RWPE2 (cell line): ENCODE results near the gene MAP3K5.
A peak's percentile ranks its signal among the peaks of the same experiment; 100 is the strongest.

Experiments
- ATAC-seq: fragments of 200-7000 bp; cut with Tn5 transposase; 3 replicates; pipeline ENCODE4 v1.9.1; 2021; ENCODE audit warnings: low read depth
- DNase-seq: peaks from one replicate; pipeline ENCODE4 v3.0.0-alpha.2; 2020; ENCODE audit warnings: low spot score
- H3K27ac ChIP-seq: fragments of 450-650 bp; 2 replicates; pipeline ENCODE4 v1.5.1; 2017; ENCODE audit warnings: mild to moderate bottlenecking; ENCODE audit not compliant: poor library complexity, severe bottlenecking
- H3K27me3 ChIP-seq: fragments of 250-450 bp; sonication (Bioruptor Pico); 2 replicates; pipeline ENCODE4 v1.5.1; 2021; ENCODE audit warnings: mild to moderate bottlenecking, moderate library complexity; ENCODE audit not compliant: insufficient read depth, poor library complexity, severe bottlenecking
- H3K36me3 ChIP-seq: fragments of 250-450 bp; sonication (Bioruptor Pico); 2 replicates; pipeline ENCODE4 v1.5.1; 2020; ENCODE audit warnings: low read depth, mild to moderate bottlenecking, moderate library complexity
- H3K4me1 ChIP-seq: fragments of 250-450 bp; sonication (Bioruptor Pico); 2 replicates; pipeline ENCODE4 v1.5.1; 2021; ENCODE audit warnings: mild to moderate bottlenecking, moderate library complexity; ENCODE audit not compliant: insufficient read depth, poor library complexity, severe bottlenecking
- H3K4me3 ChIP-seq: fragments of 250-450 bp; sonication (Bioruptor Pico); 2 replicates; pipeline ENCODE4 v1.5.1; 2021; ENCODE audit warnings: mild to moderate bottlenecking, moderate library complexity; ENCODE audit not compliant: severe bottlenecking
- H3K9me3 ChIP-seq: fragments of 250-450 bp; sonication (Bioruptor Pico); 2 replicates; pipeline ENCODE4 v1.5.1; 2021; ENCODE audit warnings: mild to moderate bottlenecking, moderate library complexity; ENCODE audit not compliant: severe bottlenecking
- TF ChIP-seq, protein P1 (sequence below): fragments of 450-650 bp; IDR thresholded peaks from one replicate; pipeline ENCODE4 v1.5.1; 2017; ENCODE audit warnings: mild to moderate bottlenecking, moderate library complexity; ENCODE audit not compliant: poor library complexity, severe bottlenecking

MAP3K5 gene

DNA sequence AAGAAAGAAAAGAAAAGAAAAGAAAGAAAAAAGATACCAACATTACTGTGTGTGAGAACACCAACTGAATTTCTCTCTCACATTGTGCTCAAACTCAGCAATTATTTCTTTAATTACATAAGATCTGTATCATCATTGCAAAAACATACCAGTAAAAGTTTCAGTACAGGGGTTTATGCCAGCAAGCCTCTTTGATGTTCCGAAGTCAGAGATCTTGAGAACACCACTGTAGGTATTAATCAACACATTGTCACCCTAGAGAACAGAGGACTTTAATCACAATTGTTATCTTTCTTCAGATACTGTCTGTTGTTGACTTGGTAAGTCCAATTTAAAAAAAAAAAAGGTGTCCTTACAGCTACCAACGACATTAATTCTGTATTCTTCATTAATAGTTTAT, 181.1 kb downstream of the MAP3K5 start:
- H3K27me3 ChIP-seq, result no peaks in the 10 kb centered on the region
- no peaks in the 10 kb centered on the region for H3K36me3 ChIP-seq
- DNase-seq, result no peak
- no peak overlapping the region for H3K4me3 ChIP-seq
- peak overlapping the region; percentile 75 for H3K27ac ChIP-seq
- no peaks in the 10 kb centered on the region for H3K9me3 ChIP-seq
- peaks cover 38% of the 10 kb centered on the region for H3K4me1 ChIP-seq
- ATAC-seq, result no peak
- TF ChIP-seq, protein P1, sequence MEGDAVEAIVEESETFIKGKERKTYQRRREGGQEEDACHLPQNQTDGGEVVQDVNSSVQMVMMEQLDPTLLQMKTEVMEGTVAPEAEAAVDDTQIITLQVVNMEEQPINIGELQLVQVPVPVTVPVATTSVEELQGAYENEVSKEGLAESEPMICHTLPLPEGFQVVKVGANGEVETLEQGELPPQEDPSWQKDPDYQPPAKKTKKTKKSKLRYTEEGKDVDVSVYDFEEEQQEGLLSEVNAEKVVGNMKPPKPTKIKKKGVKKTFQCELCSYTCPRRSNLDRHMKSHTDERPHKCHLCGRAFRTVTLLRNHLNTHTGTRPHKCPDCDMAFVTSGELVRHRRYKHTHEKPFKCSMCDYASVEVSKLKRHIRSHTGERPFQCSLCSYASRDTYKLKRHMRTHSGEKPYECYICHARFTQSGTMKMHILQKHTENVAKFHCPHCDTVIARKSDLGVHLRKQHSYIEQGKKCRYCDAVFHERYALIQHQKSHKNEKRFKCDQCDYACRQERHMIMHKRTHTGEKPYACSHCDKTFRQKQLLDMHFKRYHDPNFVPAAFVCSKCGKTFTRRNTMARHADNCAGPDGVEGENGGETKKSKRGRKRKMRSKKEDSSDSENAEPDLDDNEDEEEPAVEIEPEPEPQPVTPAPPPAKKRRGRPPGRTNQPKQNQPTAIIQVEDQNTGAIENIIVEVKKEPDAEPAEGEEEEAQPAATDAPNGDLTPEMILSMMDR, result no peak

DNA sequence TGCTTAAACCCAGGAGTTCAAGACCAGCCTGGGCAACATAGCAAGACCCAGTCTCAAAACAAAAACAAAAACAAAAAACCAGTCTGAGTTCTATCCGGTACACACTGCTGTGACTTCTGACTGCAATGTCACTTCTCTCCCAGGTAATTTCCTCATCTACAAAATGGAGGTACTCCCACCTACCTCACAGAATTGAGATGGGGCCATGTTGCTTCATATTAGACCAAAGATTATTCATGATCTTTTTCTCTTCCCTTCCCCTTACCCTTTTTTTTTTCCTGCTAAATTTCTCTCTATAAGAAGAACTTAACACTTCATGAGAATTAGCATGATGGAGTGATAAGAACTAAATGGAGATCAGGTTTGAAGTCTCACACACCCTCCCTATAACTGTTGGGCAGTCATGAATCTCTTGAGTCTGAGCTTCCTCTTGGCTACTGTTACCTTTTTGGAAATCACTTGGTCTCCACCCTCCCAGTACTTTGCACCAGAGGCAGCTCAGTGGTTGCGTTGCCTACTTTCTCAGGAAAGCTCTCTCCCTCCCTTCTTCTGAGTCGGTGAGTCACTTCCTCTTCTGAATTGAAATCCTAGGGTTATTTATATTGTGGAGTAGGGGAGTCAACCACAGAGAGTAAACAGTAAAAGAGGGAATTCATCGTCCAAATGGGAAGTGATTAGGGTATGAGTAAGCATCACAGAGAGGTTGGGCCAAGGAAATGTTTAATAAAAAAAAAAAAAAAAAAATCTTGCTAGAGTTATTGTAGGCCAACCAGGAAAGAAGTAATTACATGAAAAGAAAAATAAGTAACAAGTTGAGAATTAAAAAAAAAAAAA, 182.2 kb downstream of the MAP3K5 start:
- no peak overlapping the region for H3K4me3 ChIP-seq
- TF ChIP-seq, protein P1, result no peak
- peaks cover 38% of the 10 kb centered on the region for H3K4me1 ChIP-seq
- no peaks in the 10 kb centered on the region for H3K27me3 ChIP-seq
- DNase-seq (peak; percentile 81), ATAC-seq (peak; percentile 96)
- peak overlapping the region; percentile 75 for H3K27ac ChIP-seq
- no peaks in the 10 kb centered on the region for H3K9me3 ChIP-seq
- H3K36me3 ChIP-seq, result no peaks in the 10 kb centered on the region

DNA sequence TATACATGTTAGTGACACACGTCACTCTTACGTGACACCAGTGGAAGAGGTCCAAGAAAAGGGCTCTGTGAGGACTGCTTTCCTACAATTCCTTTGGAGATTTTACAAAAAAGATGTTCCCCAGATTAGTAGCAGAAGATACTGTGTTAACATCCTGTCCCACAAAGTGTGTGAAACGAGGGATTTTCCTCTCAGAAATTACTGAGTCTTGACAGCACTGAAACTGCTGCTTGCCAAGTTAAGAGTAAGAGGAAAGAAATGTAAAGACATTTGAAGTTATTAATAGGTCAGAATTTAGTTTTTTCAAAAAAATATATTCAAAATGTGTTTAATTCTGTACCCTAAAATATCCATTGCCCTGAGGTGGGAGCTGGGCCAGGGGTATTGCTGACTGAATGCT, 183.3 kb downstream of the MAP3K5 start:
- peak; percentile 22; the same call in 1 of the 3 replicates for ATAC-seq
- H3K9me3 ChIP-seq, result no peaks in the 10 kb centered on the region
- no peak overlapping the region for H3K4me3 ChIP-seq
- no peak for DNase-seq
- no peaks in the 10 kb centered on the region for H3K27me3 ChIP-seq
- H3K27ac ChIP-seq, result peak overlapping the region; percentile 75
- peaks cover 38% of the 10 kb centered on the region for H3K4me1 ChIP-seq
- no peaks in the 10 kb centered on the region for H3K36me3 ChIP-seq
- TF ChIP-seq, protein P1, result no peak

DNA sequence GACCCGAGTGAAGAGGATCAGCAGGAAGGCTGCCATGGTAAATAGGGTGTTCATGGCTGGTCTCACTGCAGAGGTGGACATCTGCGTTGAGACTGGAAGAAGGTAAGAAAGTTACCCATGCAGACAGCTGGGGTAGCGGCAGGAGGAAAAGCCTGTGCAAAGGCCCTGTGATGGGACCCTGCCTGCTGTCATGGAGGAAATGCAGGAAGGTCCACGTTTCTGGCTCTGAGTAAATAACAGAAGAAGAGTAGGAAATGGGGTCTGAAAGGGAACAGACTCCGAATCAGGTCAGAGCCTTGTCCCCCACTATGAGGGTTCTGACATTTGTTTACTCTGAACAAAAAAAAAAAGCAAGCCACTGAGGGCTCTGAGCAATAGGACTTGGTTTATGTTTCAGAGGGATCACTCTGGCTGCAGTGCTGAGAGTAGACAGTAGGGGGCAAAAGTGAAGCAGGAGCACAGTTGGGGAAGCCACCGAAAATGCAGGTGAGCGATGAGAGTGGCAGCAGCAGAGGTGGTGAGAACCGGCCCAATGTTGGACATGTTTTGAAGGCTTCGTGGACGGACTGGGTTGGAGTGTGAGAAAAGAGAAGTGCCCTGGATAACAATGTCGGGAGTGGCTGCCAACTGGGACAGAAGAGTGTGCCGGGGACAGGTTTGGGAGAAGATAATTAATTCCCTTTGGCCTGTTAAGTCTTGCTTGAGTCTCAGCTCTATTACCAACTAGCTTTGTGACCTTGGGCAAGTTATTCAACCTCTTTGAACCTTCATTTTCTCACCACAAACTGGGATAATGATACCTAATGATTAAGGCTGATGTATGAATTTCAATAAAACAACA, 184.1 kb downstream of the MAP3K5 start:
- no peaks in the 10 kb centered on the region for H3K9me3 ChIP-seq
- ATAC-seq, result no peak
- H3K27me3 ChIP-seq, result no peaks in the 10 kb centered on the region
- H3K4me1 ChIP-seq, result peaks cover 38% of the 10 kb centered on the region
- H3K4me3 ChIP-seq, result no peak overlapping the region
- TF ChIP-seq, protein P1, result peak; percentile 54
- H3K27ac ChIP-seq, result peak overlapping the region; percentile 75
- no peak for DNase-seq
- H3K36me3 ChIP-seq, result no peaks in the 10 kb centered on the region
